GF-D8 (cell line): Measurements from ENCODE around the gene TMEM132C.
"Not testable (repeated sequence)": the region's sequence is repeated elsewhere in the genome, so short reads cannot be mapped to it uniquely, and the experiment has no call there.

Source experiments
- DNase-seq: peaks from one replicate; lab custom pipeline; 2025; lab: John Stamatoyannopoulos, UW

Gene TMEM132C

GRCh38 chr12:128564956-128565355 lies 298.0 kb downstream of the TMEM132C start:
- DNase-seq, result no peak

GRCh38 chr12:128567730-128568129 lies 300.8 kb downstream of the TMEM132C start:
- DNase-seq, result no peak

- DNase-seq, result no peak
These were observed 303.5 kb downstream of the TMEM132C start for GRCh38 chr12:128570191-128571065.

GRCh38 chr12:128571906-128572810 lies 305.2 kb downstream of the TMEM132C start:
- no peak for DNase-seq

GRCh38 chr12:128573907-128574306 lies 306.9 kb downstream of the TMEM132C start:
- DNase-seq, result no peak

- DNase-seq, result no peak
These were observed 311.1 kb downstream of the TMEM132C start for GRCh38 chr12:128578045-128578444.

- no peak for DNase-seq
These were observed 314.4 kb downstream of the TMEM132C start for GRCh38 chr12:128581321-128581761.

GRCh38 chr12:128583453-128583852 lies 316.5 kb downstream of the TMEM132C start:
- DNase-seq, result no peak

GRCh38 chr12:128586451-128587029 lies 319.6 kb downstream of the TMEM132C start:
- no peak for DNase-seq

GRCh38 chr12:128587918-128588317 lies 320.9 kb downstream of the TMEM132C start:
- DNase-seq, result no peak

- DNase-seq, result no peak
These were observed 325.3 kb downstream of the TMEM132C start for GRCh38 chr12:128592220-128592744.

- DNase-seq, result no peak
These were observed 327.6 kb downstream of the TMEM132C start for GRCh38 chr12:128594521-128594920.

GRCh38 chr12:128595609-128596008 lies 328.6 kb downstream of the TMEM132C start:
- DNase-seq, result no peak

- DNase-seq, result no peak
These were observed 333.9 kb downstream of the TMEM132C start for GRCh38 chr12:128600886-128601285.

- no peak for DNase-seq
These were observed 336.7 kb downstream of the TMEM132C start for GRCh38 chr12:128603573-128604115.

- not testable (repeated sequence) for DNase-seq
These were observed 337.2 kb downstream of the TMEM132C start for GRCh38 chr12:128604219-128604618.

- DNase-seq, result no peak
These were observed 339.1 kb downstream of the TMEM132C start for GRCh38 chr12:128606051-128606450.

- no peak for DNase-seq
These were observed 339.6 kb downstream of the TMEM132C start for GRCh38 chr12:128606538-128606937.

- DNase-seq, result no peak
These were observed 340.0 kb downstream of the TMEM132C start for GRCh38 chr12:128606970-128607369.

GRCh38 chr12:128607641-128608040 lies 340.7 kb downstream of the TMEM132C start:
- DNase-seq, result no peak

GRCh38 chr12:128609861-128610260 lies 342.9 kb downstream of the TMEM132C start:
- no peak for DNase-seq

GRCh38 chr12:128611736-128612135 lies 344.8 kb downstream of the TMEM132C start:
- DNase-seq, result no peak
